Adrenal gland (tissue), 5 donors: ENCODE results near the gene CYCS.

ENCODE experiments used
- POLR2A ChIP-seq, 2 donors: fragments of 450-650 bp; IDR thresholded peaks; one replicate each; pipeline ENCODE4 v1.6.1; 2017; ENCODE audit warnings: antibody characterized with exemption in 2 of 2, mild to moderate bottlenecking in 2 of 2, moderate library complexity in 1 of 2
- TF ChIP-seq, protein P1 (sequence below), 6 experiments: fragments of 450-650 bp in 4 of 6; fragments of 200-600 bp in 2 of 6; sonication (generic) in 1 of 6; IDR thresholded peaks; 1 replicate in 5 of 6; 2 replicates in 1 of 6; pipeline versions ENCODE4 v1.5.1 to v1.8.0; 2016 to 2021; ENCODE audit warnings: antibody characterized with exemption in 6 of 6, mild to moderate bottlenecking in 2 of 6, moderate library complexity in 1 of 6
- donor health status: DM: no; HTN: no; CAD: no.

DNA sequence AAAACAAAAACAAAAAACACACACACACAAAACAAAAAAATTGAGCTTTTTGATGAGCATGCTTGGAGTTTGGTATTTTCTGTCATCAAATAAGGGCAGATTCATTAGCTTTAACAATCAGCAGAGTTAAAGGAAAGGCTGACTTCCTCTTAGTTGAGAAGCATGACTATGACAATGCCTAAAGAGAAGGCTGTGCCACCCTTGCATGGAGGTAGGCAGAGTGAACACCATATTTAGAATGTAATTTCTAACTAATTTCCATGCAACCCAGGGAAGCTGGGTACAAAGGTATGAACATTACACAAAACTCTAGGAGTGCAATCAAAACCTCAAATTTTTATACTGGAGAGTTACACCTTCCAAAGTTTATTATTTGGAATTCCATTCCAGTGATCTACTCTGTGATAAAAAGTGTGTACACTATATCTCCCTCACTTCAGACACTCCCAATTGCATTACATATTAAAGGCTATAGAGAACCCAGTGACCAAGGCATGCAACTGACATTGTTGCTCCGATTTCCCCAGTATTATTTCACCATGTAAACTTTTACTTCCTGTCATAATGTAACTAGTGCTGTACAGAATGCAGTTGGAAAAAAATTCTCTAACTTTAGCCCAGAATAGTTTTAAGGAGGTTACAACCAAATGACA lies 9.4 kb upstream of the CYCS start:
- TF ChIP-seq, protein P1, sequence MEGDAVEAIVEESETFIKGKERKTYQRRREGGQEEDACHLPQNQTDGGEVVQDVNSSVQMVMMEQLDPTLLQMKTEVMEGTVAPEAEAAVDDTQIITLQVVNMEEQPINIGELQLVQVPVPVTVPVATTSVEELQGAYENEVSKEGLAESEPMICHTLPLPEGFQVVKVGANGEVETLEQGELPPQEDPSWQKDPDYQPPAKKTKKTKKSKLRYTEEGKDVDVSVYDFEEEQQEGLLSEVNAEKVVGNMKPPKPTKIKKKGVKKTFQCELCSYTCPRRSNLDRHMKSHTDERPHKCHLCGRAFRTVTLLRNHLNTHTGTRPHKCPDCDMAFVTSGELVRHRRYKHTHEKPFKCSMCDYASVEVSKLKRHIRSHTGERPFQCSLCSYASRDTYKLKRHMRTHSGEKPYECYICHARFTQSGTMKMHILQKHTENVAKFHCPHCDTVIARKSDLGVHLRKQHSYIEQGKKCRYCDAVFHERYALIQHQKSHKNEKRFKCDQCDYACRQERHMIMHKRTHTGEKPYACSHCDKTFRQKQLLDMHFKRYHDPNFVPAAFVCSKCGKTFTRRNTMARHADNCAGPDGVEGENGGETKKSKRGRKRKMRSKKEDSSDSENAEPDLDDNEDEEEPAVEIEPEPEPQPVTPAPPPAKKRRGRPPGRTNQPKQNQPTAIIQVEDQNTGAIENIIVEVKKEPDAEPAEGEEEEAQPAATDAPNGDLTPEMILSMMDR (IDR thresholded peaks at IDR 0.05): no peak
- TF ChIP-seq POLR2A (IDR thresholded peaks at IDR 0.05): no peak
